Omental fat pad (tissue), 4 donors: Measurements from ENCODE around the gene ZDHHC3. TPM values are rescaled to one million over a fixed set of nuclear protein-coding genes. Genes with fewer than 3 reads are reported as not detected.
"Not testable (repeated sequence)": the region's sequence is repeated elsewhere in the genome, so short reads cannot be mapped to it uniquely, and the experiment has no call there.

Experiments used
- ATAC-seq: fragments of 150-250 bp; one replicate; pipeline ENCODE4 v1.9.1; 2016; ENCODE audit warnings: mild to moderate bottlenecking, moderate library complexity; ENCODE audit not compliant: low FRiP score
- DNase-seq: peaks from one replicate; pipeline ENCODE4 v3.0.0-alpha.2; 2019; ENCODE audit warnings: low spot score
- total RNA-seq, 4 donors: library from RNA; depleted of rRNA; stranded (reverse); fragments of >200 nt; gene quantifications; one replicate each; pipeline ENCODE4 v1.1.0, GENCODE V29; 2016
- TF ChIP-seq, protein P1 (sequence below), 3 donors: fragments of 450-650 bp; IDR thresholded peaks; one replicate each; pipeline ENCODE4 v1.5.1; 2016 to 2017; ENCODE audit warnings: antibody characterized with exemption in 3 of 3, mild to moderate bottlenecking in 3 of 3, moderate library complexity in 2 of 3

Gene ZDHHC3
- total RNA-seq, 4 donors from 2014 or later, result 72.0 to 99.8 (median 80.1) TPM

DNA sequence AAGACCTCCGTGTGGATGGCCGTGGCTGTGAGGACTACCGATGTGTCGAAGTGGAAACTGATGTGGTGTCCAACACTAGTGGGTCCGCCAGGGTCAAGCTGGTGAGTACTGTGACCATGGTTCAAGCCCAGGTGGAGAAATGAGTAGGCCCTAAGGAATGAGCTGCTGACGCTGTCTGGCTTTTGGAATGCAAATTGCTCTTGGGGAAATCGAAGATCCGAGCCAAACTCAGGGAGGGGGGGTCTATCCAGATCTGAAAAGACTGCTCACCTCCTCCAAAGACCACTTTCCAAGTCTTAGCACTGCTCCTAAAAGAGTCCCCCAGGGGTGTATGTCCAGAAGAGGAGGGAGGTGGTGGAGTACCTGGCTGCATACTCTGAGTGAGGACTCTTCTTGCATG, 13.2 kb upstream of the ZDHHC3 start:
- no peak for ATAC-seq
- DNase-seq, result no peak
- TF ChIP-seq, protein P1, sequence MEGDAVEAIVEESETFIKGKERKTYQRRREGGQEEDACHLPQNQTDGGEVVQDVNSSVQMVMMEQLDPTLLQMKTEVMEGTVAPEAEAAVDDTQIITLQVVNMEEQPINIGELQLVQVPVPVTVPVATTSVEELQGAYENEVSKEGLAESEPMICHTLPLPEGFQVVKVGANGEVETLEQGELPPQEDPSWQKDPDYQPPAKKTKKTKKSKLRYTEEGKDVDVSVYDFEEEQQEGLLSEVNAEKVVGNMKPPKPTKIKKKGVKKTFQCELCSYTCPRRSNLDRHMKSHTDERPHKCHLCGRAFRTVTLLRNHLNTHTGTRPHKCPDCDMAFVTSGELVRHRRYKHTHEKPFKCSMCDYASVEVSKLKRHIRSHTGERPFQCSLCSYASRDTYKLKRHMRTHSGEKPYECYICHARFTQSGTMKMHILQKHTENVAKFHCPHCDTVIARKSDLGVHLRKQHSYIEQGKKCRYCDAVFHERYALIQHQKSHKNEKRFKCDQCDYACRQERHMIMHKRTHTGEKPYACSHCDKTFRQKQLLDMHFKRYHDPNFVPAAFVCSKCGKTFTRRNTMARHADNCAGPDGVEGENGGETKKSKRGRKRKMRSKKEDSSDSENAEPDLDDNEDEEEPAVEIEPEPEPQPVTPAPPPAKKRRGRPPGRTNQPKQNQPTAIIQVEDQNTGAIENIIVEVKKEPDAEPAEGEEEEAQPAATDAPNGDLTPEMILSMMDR (IDR thresholded peaks at IDR 0.05), result no peak

DNA sequence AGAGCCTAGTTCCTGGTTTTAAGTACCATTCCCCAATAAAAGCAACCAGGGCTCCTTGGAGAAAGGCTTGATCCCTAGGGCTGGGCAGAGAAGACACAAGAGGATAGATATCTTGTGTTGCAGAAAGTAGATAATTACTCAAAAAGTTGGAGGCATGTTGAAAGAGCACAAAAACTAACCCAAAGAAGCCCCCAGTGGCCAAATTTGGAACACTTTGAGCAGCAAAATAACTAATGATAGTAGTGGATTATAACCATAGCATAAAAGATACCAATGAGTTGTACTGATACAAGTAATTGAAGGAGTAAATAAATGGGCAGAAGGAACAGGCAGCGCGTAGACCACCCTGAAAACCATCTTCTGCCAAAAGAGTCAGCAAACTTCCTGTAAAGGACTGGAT, 12.1 kb upstream of the ZDHHC3 start:
- TF ChIP-seq, protein P1 (IDR thresholded peaks at IDR 0.05), result no peak
- DNase-seq, result no peak
- no peak for ATAC-seq

- TF ChIP-seq, protein P1 (IDR thresholded peaks at IDR 0.05), result no peak
- ATAC-seq (no peak), DNase-seq (no peak)
Measured at GRCh38 chr3:44987332-44987731, 11.4 kb upstream of the ZDHHC3 start.

DNA sequence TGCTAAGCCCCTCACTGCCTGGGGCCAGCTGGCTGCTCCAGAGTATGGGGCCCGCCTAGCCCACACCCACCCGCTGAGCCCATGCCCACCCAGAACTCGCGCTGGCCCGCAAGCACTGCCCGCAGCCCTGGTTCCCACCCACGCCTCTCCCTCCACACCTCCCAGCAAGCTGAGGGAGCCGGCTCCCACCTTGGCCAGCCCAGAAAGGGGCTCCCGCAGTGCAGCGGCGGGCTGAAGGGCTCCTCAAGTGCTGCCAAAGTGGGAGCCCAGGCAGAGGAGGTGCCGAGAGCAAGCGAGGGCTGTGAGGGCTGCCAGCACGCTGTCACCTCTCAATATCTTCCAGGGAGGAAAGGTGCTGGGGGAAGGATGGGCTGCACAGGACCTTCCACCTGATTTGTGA, 10.4 kb upstream of the ZDHHC3 start:
- not testable (repeated sequence) for DNase-seq, ATAC-seq

DNA sequence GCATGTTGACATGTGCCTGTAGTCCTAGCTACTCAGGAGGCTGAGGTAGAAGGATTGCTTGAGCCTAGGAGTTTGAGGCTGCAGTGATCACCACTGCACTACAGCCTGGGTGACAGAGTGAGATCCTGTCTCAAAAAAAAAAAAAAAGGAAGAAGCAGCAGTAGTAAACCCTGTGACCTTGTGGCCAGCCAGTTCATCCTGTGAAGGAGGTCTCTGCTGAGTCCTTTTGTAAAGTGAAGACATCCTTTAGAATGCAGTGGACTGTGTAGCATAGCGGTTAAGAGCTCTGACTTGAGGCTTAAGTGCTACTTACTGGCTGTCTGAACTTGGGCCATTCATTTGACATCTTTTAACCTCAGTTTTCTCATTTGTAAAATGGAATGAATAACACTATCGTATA, 8.4 kb upstream of the ZDHHC3 start:
- no peak for ATAC-seq
- DNase-seq, result no peak
- TF ChIP-seq, protein P1 (IDR thresholded peaks at IDR 0.05), result no peak

DNA sequence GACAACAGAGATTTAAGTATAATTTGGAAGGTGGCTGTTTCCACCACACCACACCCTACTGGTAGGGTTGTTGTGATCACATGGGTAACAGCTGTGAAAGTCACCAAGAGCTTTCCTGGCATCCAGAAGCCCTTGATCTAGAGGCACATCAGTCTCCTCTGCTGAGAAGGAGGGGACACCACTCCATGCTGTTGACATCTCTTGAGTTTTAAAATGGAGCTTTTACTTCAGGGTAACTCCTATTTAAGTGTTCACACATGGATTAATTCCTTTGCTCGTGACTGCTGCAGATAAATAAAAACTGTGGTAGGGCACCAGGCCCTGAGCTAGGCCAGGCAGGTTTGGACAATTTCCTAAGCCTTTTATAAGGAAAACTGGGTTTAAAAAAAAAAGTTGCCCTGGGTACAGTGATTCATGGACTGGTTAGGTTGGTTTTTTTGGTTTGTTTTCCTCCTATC, 7.5 kb upstream of the ZDHHC3 start:
- DNase-seq (no peak), ATAC-seq (no peak)
- TF ChIP-seq, protein P1 (IDR thresholded peaks at IDR 0.05), result no peak

- DNase-seq (no peak), ATAC-seq (no peak)
- TF ChIP-seq, protein P1 (IDR thresholded peaks at IDR 0.05), result no peak
Measured at GRCh38 chr3:44982817-44983216, 6.8 kb upstream of the ZDHHC3 start.

DNA sequence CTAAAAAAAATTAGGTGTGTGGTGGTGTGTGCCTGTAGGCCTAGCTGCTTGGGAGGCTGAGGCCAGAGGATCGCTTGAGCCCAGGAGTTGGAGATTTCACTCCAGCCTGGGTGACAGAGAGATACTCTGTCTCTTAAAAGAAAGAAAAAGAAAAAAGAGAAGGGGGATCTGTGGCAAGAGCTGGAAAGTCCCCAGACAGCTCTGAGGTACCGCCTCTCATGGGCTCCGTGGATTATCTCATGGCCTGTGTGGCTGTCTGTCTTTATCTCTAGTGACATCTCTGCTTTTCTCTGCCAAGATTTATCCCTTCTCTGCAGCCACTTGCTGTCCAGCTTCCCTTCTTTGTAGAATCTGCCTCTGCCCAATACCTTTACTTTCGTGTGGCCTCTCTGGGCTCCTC, 5.8 kb upstream of the ZDHHC3 start:
- no peak for ATAC-seq
- no peak for DNase-seq
- TF ChIP-seq, protein P1 (IDR thresholded peaks at IDR 0.05), result no peak
